Islet precursor cell (in vitro differentiated cells): ENCODE measurements around the gene COL21A1.
A peak's percentile ranks its signal among the peaks of the same experiment; 100 is the strongest.
"Not testable (repeated sequence)": the region's sequence is repeated elsewhere in the genome, so short reads cannot be mapped to it uniquely, and the experiment has no call there.

ENCODE experiments used
- DNase-seq: peaks from one replicate; pipeline ENCODE4 v3.0.0-alpha.2; 2018

The COL21A1 gene

DNA sequence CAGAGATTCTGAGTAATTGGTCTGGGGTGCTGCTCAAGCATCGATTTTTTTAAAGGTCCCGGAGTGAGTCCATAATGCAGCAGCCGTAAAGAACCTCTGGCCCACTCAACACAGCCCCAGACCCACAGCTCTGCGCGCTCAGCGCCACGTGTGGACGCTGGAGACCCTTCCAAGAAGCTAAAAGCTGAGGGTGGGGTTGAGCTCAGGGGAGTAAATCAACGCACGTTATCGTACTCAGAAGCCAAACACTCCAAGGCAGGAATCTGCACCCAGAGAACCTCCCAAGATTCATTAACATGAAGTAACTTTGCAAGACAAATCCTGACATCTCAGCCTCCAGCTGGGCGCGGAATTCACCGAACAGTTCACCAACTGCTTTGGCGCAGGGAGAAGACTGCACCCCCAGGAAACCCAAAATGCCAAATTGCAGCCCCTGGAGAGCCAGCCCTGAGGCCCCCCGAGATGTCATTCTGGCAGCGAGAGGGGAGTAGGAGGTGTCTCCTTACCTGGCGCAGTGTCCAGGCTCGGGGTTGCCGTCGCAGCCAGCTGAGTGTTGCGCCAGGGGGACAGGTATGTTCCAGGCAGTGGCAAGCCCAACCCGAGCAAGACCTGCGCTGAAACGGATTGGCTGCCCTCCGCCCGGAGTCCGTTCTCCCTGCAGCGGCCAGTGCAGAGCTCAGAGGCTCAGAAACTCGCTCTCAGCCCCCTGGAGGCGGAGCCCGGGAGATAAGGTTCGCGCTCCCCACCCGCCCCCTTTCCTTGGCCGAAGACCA, at the start of gene COL21A1:
COL21A1 (minus strand) TSS at position 700 of the 773 bp plus-strand sequence. CDS start 64,962 bp downstream, outside the sequence.
- peak; percentile 95 for DNase-seq

DNA sequence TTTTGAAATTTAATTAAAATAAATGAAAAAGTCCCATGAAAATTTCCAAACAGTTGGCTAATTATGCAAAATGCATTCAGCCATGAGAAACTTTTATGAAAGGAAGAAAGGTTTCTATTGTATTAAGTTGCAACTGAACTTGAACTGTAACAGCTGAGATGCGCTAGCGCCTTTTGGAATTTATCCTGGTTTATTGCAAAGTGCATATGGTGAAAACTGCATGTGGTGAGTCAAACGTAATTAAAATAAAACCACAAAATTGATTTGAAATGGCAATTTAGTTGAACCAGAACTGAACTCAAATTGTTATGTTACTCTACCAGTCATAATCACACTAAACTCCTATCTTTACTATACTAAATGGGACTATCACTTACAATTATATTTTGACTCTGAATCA, 46.4 kb upstream of the COL21A1 start:
- DNase-seq, result no peak

DNA sequence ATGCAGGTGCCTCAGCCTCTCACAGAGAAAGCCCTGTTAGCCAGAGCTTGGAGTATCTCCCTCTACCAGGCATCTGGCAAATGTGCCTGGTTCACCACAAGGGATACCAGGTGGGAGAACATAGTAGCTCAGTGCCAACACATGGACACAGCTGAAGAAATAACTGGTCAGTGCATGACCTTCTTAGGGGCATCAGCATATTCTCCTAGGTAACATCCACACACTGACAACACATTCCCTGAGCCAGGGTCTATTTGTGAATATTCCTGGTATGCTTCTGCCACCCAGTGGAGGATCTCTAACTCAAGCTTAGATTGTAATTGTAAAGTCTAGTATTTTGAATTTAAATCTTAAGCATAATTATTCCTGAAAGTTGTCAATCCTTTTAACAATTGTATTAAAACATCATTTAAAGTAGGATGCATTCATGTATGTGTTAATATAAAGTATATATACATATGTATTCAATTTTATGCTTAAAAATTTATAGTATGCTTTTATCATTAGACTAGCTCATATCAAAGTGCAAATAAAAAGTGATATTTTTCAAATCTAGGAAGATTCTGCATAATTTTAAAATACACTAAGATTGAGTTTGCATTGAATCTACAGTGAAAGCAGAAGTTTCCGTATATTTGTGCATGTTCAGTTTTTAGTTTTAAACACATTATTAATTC, 45.3 kb upstream of the COL21A1 start:
- peak; percentile 65 for DNase-seq

DNA sequence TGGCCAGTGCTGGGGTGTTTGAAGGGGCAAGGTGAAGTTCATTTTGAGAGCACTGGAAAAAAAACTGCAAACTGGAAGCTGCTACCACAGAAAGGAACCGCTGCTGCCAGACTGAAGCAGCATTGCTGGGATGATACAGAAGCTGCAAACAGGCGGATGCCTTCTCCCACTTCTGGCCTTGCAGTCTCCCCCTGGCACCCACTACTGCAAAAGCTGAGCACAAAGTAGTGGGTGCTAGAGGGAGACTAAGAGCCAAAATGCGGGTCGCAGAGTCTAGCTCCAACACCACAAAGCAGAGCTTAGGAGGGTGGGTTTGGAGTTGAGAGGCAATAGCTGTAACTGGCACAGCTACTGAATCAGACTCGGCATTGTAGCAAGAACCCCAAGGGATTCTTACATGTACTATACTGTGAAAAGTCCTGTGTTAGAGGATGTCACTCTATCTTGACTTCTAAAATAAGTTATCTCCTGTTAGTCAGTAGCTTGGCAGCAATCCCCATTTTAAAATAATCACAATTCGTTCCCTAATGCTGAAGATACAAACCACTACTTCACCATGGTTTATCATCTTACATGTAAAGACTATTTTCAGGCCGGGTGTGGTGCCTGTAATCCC, 44.0 kb upstream of the COL21A1 start:
- DNase-seq, result no peak

DNA sequence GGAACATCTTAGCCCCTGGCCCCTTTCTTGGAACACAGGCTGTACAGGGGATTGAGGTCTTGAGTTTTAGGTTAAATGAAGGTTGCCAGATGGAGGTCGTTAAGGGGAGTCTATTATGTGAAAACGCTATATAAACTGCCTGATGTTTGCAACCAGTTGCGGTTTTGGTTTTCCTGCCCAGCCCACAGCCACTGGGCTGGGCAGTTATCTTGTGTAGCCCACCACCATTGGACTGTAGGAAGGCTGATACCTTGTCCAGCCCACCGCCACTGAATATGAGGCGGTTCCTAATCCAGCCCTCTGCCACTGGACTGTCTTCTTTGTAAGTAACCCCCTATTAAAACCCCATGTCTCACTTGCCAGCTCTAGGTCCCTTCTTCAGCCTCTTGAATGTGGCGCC, 42.3 kb upstream of the COL21A1 start:
- no peak for DNase-seq

DNA sequence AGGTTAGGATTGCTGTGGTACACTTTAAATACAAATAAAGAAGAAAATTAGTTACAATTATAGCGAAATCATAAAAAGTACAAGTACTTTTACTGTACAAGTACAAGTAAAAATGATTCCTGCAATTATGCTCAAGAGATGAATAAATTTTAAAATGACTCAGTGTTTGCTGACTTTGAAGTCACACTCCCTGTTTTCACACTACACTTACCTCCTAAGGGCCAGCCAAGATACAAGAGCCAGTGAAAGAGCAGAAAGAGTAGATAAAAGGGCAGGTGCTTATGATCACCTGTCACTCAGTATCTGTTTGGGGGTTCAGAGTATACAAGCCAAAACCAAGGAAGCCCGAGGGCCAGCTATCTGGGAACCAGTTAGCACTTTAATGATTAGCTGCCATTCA, 41.0 kb upstream of the COL21A1 start:
- no peak for DNase-seq

DNA sequence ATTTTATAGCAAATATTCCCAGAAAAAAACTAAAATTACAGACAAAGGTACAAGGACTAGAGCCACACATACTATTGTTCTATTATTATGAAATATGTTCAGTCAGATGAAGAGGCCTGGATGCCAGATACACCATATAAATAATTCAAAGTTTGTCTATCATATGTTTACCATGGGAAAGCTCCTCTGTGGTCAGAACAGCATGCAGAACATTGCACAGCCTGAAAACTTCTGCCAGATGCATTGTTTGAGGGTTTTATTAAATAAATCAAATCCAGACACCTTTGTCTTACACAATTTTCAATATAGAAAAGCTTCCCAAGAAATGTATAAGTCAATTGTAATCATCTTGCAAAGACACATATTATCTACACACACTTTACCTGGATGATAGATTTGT, 35.0 kb upstream of the COL21A1 start:
- no peak for DNase-seq

DNA sequence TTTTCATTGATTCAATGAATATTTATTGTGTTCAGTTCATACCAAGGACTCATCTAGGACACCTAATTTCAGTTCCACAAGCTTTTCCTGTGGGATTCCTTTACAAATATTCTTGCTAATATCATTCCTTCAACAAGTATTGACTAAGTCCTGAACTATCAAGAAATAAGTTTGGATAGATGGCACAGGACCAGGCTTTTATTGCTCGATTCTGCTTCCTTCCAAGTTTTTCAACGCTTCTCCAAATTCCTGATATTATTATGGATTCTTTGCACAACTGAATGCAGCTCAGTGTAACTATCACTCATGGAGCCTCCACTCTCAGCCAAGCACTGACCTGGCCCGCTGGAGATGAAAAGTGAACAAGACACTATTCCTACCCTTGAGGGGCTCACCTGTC, 32.7 kb upstream of the COL21A1 start:
- DNase-seq, result no peak

DNA sequence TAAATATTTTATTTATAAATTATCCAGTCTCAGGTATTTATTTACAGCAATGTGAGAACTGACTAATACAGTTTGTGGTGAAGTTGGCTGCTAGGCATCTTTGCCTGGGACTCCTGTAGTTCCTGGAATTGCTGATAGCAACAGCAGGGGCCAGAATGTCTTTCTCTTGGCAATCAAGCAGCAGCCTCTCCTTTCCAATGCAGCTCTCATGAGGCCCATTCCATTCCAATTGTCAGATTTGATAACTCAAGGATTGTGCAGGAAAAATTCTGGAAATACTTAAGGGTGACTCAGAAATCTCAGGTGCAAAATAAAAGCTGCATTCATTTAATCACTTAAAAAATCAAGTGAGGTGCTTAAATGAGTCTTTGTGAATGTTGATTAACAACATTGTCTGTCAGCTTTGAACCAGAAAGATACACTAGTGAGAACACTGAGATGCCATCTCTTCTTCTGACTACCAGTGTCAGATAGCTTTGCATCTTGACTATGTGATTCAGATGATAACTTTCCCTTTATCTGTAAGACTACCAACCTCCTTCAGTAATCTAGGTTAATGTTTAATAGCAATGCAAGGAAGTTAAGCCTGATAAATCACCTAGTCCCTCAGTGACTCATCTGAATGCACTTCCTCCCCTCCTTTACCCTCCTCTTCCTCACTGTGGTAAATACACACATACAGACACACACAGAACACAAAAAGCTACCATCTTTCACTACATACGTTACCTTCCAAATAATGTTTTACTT, 32.1 kb upstream of the COL21A1 start:
- no peak for DNase-seq

DNA sequence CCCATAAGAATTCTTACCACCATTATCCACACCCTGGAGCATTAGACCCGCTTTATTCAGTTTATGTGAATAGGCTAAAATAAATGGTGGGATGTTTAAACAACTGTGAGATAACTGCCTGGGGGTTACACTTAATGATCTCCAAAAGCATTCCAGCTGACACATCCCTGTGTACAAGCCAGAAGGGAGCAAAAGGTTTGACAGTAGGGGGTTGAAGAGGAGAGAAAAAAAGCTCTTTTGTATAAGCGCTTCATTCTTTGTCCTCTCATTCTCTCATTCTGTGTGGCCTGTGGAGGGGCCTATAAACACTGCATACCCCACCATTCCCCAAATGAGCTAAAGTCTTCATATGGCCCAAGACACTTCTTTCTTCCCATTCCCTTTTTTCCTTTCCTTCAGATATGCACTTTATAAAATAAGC, 30.8 kb upstream of the COL21A1 start:
- no peak for DNase-seq

DNA sequence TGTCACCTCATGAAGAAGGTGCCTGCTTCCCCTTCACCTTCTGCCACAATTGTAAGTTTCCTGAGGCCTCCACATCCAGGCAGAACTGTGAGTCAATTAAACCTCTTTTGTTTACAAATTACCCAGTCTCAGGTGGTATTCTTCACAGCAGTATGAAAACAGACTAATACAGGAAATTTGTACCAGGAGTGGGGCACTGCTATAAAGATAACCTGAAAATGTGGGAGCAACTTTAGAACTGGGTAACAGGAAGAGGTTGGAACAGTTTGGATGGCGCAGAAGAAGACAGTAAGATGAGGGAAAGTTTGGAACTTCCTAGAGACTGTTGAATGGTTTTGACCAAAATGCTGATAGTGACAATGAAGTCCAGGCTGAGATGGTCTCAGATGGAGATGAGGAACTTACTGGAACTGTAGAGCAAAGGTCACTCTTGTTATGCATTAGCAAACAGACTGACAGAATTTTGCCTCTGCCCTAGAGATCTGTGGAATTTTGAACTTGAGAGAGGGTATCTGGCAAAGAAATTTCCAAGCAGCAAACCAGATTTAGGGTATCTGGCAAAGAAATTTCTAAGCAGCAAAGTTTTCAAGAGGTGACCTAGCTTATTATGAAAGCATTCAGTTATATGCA, 23.5 kb upstream of the COL21A1 start:
- no peak for DNase-seq

DNA sequence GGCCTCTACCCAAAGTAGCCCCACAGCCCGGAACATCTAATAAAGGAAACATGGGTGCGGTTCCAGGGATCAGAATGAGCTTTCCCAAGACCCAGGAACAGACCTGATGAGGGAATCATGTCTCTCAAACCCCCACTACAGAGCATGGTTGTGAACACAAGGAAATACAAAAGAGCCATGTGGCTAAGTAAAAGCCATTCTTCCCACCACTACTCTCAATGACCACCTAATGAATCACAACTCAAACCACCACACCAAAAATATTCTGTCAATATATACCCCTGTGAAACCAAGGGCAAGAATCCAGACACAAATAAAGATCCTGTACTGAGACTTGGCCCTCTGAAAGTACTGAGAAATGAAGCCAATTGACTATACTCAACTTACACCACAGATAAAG, 20.9 kb upstream of the COL21A1 start:
- DNase-seq, result no peak

DNA sequence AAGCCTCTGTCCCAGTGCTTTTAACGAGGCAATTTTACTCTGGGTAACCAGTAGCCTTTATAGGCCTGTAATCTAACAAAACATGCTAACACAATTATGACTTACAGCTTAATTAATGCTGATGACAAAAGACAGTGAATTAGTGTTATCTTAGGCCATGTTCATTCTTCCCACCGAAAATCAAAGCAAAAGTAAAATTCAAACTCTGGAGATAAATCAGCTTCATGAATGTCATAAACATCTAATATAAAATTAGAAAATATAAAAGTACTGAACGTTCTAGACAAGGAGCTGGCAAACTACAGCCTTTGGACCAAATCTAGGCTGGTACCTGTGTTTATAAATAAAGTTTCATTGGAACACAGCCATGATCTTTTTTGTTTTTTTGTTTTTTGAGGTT, 18.6 kb upstream of the COL21A1 start:
- DNase-seq, result no peak

DNA sequence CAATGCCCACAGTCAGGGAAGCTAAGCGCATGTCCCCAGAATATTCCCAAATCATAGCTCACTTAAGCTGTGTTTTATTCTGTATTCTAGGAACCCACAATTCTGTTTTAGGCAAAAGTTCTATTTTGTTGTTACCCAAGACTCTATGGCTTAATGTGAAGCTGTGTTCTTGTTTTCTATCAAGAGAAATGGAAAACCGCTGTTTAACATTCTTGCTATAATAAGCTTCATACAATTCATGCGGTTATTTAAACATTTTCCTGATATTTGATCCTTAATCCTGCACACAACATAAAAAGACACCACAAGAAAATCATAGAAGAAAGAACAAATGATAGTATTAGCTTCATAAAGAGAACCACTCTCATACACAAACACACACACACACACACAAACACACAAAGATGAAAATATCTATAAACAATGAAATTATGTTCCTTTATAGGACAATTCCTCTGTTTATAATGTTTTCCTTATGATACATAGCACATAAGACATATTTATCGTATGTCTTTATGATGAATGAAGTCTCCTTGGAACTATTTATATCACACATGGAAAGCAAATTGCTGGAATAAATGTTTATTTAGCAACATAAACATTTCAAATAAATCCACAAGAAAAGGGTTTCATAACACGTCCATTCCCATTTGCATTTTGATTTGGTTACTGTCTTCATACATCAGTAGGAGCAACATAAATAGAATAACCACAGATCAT, 16.4 kb upstream of the COL21A1 start:
- no peak for DNase-seq

DNA sequence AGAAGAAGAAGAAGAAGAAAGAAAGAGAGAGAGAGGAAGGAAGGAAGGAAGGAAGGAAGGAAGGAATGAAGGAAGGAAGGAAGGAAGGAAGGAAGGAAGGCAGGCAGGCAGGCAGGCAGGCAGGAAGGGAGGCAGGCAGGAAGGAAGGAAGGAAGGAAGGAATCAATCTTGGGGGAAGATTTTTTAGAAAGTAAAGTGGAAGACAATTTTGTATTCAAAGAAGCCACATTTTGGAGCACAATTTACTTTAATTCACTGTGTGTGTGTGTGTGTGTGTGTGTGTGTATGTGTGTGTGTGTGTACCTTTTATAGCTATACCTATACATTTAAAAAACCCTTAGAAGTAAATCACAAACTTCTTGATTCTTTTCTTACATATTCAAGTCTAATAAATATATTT, 13.2 kb upstream of the COL21A1 start:
- DNase-seq, result not testable (repeated sequence)

DNA sequence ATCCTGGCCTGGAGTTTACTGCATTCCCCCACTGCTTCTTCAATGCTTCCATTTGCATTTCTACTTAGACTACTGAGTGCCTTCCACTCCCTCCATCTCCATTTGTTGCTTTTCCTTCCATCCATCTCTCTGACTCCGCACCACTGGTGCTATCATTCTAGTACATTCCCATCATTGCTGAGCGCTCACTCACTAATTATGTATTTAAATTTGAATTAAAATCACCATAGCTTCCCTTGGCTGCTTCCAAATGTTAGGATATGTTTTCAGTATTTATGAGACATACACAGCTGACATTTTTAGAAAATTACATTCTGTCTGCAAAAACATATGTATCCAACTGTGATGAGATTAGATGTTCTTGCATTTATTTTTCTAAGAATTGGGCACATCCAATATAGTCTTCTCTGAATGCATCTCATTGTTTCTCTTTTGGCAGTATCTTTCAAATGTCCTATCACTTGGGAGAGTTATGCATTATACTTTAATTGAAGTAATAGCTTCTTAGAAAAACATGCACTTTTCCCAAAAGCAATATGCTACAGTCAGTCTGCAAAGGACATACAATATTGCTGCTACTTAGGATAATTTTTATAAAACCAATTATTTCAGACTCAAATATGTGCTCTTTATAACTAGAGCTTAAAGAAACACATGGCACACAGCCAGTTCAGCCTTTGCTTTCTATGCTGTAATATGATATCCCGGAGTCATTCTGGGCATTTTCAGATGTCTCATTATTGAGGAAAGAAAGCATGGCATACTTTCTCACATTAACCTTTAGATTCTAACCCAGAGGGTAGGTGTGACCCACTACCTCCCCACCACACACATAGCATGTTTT, 12.1 kb upstream of the COL21A1 start:
- no peak for DNase-seq

DNA sequence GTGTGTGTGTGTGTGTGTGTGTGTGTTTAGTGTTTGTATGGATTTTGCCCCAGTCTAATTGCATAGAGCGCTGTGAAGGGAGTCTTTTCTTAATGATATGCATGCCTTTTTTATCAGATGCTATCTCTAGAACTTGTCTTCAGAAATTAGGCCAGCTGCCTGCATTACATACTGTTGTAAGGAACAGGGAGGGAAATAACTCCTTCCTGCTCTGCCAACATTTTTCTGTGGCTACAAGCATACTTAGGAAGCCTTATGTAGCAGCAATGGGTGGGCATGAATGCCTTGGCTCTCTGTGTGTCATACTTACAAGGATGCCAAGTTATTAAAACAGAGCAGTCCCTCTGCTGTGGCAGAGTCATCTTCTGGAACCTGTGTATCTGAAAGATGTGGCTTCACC, 8.0 kb upstream of the COL21A1 start:
- DNase-seq, result no peak

DNA sequence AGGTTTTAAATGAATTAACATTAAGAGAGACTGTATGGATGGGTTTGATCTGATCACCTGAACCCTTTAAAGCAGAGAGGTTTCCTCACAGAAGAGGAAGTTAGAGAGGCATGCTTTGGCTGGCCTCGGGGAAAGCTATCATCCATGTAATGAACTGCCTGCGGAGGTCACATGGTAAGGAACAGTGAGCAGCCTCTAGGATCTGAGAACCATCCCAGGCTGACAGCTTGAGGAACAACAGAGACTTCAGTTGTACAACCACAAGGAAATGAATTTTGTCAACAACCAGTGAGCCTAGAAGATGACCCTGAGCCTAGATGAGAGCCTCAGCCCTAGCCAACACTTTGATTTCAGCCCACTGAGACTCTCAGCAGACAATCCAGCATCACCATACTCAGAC, 2.9 kb upstream of the COL21A1 start:
- peak; percentile 87 for DNase-seq

DNA sequence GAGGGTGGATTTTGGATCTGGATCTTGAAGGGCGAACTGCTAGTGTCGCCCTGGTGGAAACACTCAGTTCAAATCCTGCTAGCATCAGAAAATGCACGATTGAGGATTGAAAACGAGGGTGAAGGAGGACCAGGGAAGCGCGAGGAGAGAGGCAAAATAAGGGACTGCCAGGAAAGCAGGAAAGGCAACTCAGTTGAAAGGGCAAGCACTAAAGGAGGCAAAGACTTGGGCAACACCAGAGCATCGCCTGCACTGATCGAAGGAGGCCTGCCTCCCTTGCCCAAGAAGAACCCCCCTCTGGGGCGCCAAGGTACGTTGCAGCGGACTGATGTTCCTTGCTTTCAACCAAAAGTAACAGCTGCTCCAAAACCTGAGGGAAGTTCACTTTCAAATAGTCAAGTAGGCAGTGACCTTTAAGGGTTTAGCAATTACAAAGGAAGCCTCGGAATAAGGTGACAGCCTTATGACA, 308 bp upstream of the COL21A1 start:
- DNase-seq, result no peak

DNA sequence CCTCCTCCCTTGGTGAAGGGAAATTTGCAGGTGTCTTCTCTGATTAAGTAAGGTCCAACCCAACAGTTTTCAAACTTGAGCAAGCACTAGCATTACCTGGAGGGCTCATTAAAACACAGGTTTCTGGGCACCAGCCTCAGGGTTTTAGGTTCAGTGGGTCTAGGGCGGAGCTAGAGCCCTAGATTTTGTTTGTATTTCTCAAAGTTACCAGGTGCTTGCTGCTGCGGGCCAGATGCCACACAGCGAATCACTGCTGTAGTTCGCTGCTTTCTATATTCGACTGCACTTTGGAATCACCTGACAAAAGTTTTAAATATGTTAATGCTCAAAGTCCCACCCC, 869 bp downstream of the COL21A1 start:
- no peak for DNase-seq

DNA sequence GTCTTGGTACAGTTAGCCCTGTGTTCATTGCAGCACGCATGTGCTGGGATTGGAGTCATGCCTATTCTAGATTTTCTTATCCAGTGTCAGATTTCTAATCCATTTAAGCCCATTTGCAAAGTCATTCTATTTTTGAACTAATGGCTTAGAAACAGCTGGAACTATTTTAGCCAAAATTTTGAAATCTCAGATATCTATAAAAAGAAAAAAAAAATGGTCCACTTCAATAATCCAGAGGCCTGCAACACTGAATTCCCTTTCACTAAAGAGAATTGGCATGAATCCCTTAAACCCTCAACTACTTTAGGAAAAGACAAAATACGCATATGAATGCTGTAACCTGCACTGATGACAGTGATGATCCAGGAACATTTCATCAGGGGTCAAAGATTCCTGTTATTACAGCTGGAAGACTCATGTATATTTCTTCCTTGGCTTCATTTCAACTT, 1.5 kb downstream of the COL21A1 start:
- DNase-seq, result no peak
